ENCODE measurements around the gene QSER1. TPM values are rescaled to one million over a fixed set of nuclear protein-coding genes. Genes with fewer than 3 reads are reported as not detected.

QSER1 gene
- total and polyA plus RNA-seq, 4 donors, result 2.4 to 12.6 (median 7.1) TPM

GRCh38 chr11:33021501-33021900 lies 128.9 kb downstream of the QSER1 start:
- Histone ChIP-seq H3K4me3 (ENCODE audit: low read depth in 1 of 3, low read length in 3 of 3) (no peak overlapping the region), H3K27me3 (ENCODE audit: control insufficient read depth in 4 of 4, insufficient read depth in 4 of 4, low read length in 3 of 4) (no peaks in the 10 kb centered on the region), H3K36me3 (ENCODE audit: control insufficient read depth in 4 of 4, insufficient read depth in 3 of 4, low read depth in 1 of 4, low read length in 3 of 4) (peaks cover 0 to 15% (median 6%) of the 10 kb centered on the region in 4 donors), H3K27ac (ENCODE audit: low read depth in 1 of 2, low read length in 2 of 2) (no peak overlapping the region), H3K9ac (ENCODE audit: low read depth in 1 of 2, low read length in 2 of 2) (no peak overlapping the region), H3K4me1 (ENCODE audit: control insufficient read depth in 4 of 4, insufficient read depth in 4 of 4, low read length in 3 of 4) (peaks cover 3 to 36% (median 16%) of the 10 kb centered on the region in 4 donors), H3K9me3 (ENCODE audit: control insufficient read depth in 4 of 4, low read length in 3 of 4) (no peaks in the 10 kb centered on the region)
- TF ChIP-seq GABPA (IDR thresholded peaks at IDR 0.05 in 1 of 2, conservative IDR thresholded peaks at IDR 0.05 in 1 of 2) (no peak), RAD21 (IDR thresholded peaks at IDR 0.05) (no peak), SP1 (IDR thresholded peaks at IDR 0.05) (no peak), RXRA (IDR thresholded peaks at IDR 0.05) (no peak), REST (IDR thresholded peaks at IDR 0.05) (no peak), ZBTB33 (IDR thresholded peaks at IDR 0.05) (no peak), TAF1 (conservative IDR thresholded peaks at IDR 0.05) (no peak), NR2F2 (IDR thresholded peaks at IDR 0.05) (no peak), FOXA2 (IDR thresholded peaks at IDR 0.05) (no peak), HNF4A (conservative IDR thresholded peaks at IDR 0.05) (no peak), ATF3 (IDR thresholded peaks at IDR 0.05) (no peak), EGR1 (IDR thresholded peaks at IDR 0.05; ENCODE audit: low read depth in 2 of 2) (no peak)
- DNase-seq (ENCODE audit: low spot score), result no peak
- 94% methylated on average over 1 of the region's 1 CpG for WGBS

GRCh38 chr11:33021937-33022336 lies 129.3 kb downstream of the QSER1 start:
- H3K27ac ChIP-seq (ENCODE audit: low read depth in 1 of 2, low read length in 2 of 2), result no peak overlapping the region
- H3K27me3 ChIP-seq (ENCODE audit: control insufficient read depth in 4 of 4, insufficient read depth in 4 of 4, low read length in 3 of 4), result no peaks in the 10 kb centered on the region
- H3K9ac ChIP-seq (ENCODE audit: low read depth in 1 of 2, low read length in 2 of 2), result no peak overlapping the region
- no peak overlapping the region for H3K4me3 ChIP-seq (ENCODE audit: low read depth in 1 of 3, low read length in 3 of 3)
- H3K4me1 ChIP-seq (ENCODE audit: control insufficient read depth in 4 of 4, insufficient read depth in 4 of 4, low read length in 3 of 4), result peaks cover 4 to 40% (median 17%) of the 10 kb centered on the region in 4 donors
- WGBS, result 37% methylated on average over 1 of the region's 1 CpG
- no peaks in the 10 kb centered on the region for H3K9me3 ChIP-seq (ENCODE audit: control insufficient read depth in 4 of 4, low read length in 3 of 4)
- H3K36me3 ChIP-seq (ENCODE audit: control insufficient read depth in 4 of 4, insufficient read depth in 3 of 4, low read depth in 1 of 4, low read length in 3 of 4), result peaks cover 0 to 19% (median 9%) of the 10 kb centered on the region in 4 donors
- DNase-seq (ENCODE audit: low spot score), result no peak
- TF ChIP-seq REST (IDR thresholded peaks at IDR 0.05) (no peak), CTCF (IDR thresholded peaks at IDR 0.05; ENCODE audit: low read depth, low read length, missing input control) (no peak), SP1 (IDR thresholded peaks at IDR 0.05) (no peak), NR2F2 (IDR thresholded peaks at IDR 0.05) (no peak), FOXA2 (IDR thresholded peaks at IDR 0.05) (no peak), GABPA (IDR thresholded peaks at IDR 0.05 in 1 of 2, conservative IDR thresholded peaks at IDR 0.05 in 1 of 2) (no peak), HNF4G (IDR thresholded peaks at IDR 0.05) (no peak), ZBTB33 (IDR thresholded peaks at IDR 0.05) (no peak), MAX (IDR thresholded peaks at IDR 0.05) (no peak), FOXA1 (IDR thresholded peaks at IDR 0.05) (no peak), EGR1 (IDR thresholded peaks at IDR 0.05; ENCODE audit: low read depth in 2 of 2) (no peak), RXRA (IDR thresholded peaks at IDR 0.05) (no peak), TAF1 (conservative IDR thresholded peaks at IDR 0.05) (no peak), JUND (IDR thresholded peaks at IDR 0.05) (no peak), ATF3 (IDR thresholded peaks at IDR 0.05) (no peak), HNF4A (conservative IDR thresholded peaks at IDR 0.05) (no peak), RAD21 (IDR thresholded peaks at IDR 0.05) (no peak)

Data from liver (tissue), 9 donors.